ENCODE measurements around the gene CLEC16A. TPM values are rescaled to one million over a fixed set of nuclear protein-coding genes. Genes with fewer than 3 reads are reported as not detected.

The CLEC16A gene
- polyA plus RNA-seq, 3 donors = 3.4 to 12.0 (median 5.8) TPM

- H3K4me1 ChIP-seq (ENCODE audit: control insufficient read depth in 1 of 2, insufficient read depth in 2 of 2, low read length in 2 of 2) = peaks cover 5 to 8% of the 10 kb centered on the region in 2 donors
- H3K27me3 Mint-ChIP-seq (ENCODE audit: low read depth in 3 of 3) = peaks cover 0 to 2% (median 0%) of the 10 kb centered on the region in 3 donors
- H3K4me3 Mint-ChIP-seq = no peak overlapping the region
- peaks cover 22% of the 10 kb centered on the region for H3K4me1 Mint-ChIP-seq
- peaks cover 34% of the 10 kb centered on the region for H4K20me1 ChIP-seq (ENCODE audit: insufficient read depth, low read length)
- peaks cover 53 to 80% of the 10 kb centered on the region in 2 donors for H3K36me3 ChIP-seq (replicated peaks in 1 of 2; ENCODE audit: control insufficient read depth in 1 of 2, insufficient read depth in 2 of 2, low read length in 2 of 2)
- no peak for TF ChIP-seq CTCF (IDR thresholded peaks at IDR 0.05)
- peaks cover 62 to 77% of the 10 kb centered on the region in 2 donors for H3K36me3 Mint-ChIP-seq
- no peak overlapping the region for H3K27ac ChIP-seq (ENCODE audit: low read depth in 1 of 2, low read length in 2 of 2)
- intact Hi-C loops (cut with micrococcal nuclease) = loop anchor here (2.0 to 10.0 kb wide), 5 partner anchors 287 to 745 kb away; partner anchors contain the start of gene SOCS1 (in 2 of the 2)
- no peak overlapping the region for H3K4me2 ChIP-seq (replicated peaks; ENCODE audit: extremely low read depth, low read length, poor library complexity, severe bottlenecking)
- DNase-seq = peak; percentile 14 to 65 (median 24)
- no peaks in the 10 kb centered on the region for H3K79me2 ChIP-seq (ENCODE audit: insufficient read depth, low read length)
- no CpG with 5 or more reads among the region's 1 CpG for WGBS (ENCODE audit: insufficient coverage)
- H3K9me3 Mint-ChIP-seq = peaks cover 0 to 3% (median 0%) of the 10 kb centered on the region in 7 donors
- H3K9me3 ChIP-seq (replicated peaks in 1 of 2; ENCODE audit: control insufficient read depth in 1 of 2, insufficient read depth in 1 of 2, low read length in 2 of 2) = no peaks in the 10 kb centered on the region
- no peaks in the 10 kb centered on the region for H3K27me3 ChIP-seq (ENCODE audit: control insufficient read depth in 2 of 2, insufficient read depth in 2 of 2, low read length in 2 of 2)
- no peak overlapping the region for H3K4me3 ChIP-seq (replicated peaks in 1 of 3; ENCODE audit: low read depth in 2 of 3, low read length in 3 of 3)
- H2AFZ ChIP-seq (ENCODE audit: insufficient read depth, low read depth, low read length, poor library complexity, severe bottlenecking) = no peak overlapping the region
- no peak overlapping the region for H3K9ac ChIP-seq (ENCODE audit: insufficient read depth, low read length, poor library complexity, severe bottlenecking)
- peak overlapping the region in 1 of 7 donors; percentile 11 for H3K27ac Mint-ChIP-seq
Measured at GRCh38 chr16:10969615-10970014, 25.3 kb downstream of the CLEC16A start.

GRCh38 chr16:10970065-10970464 lies 25.7 kb downstream of the CLEC16A start:
- TF ChIP-seq CTCF (IDR thresholded peaks at IDR 0.05) = no peak
- no peak overlapping the region for H3K4me2 ChIP-seq (replicated peaks; ENCODE audit: extremely low read depth, low read length, poor library complexity, severe bottlenecking)
- Mint-ChIP-seq H3K36me3 (peaks cover 62 to 77% of the 10 kb centered on the region in 2 donors), H3K4me1 (peaks cover 22% of the 10 kb centered on the region), H3K27me3 (ENCODE audit: low read depth in 3 of 3) (peaks cover 0 to 3% (median 0%) of the 10 kb centered on the region in 3 donors), H3K27ac (peak overlapping the region in 2 of 7 donors; percentile 11 to 15), H3K9me3 (peaks cover 0 to 3% (median 0%) of the 10 kb centered on the region in 7 donors), H3K4me3 (no peak overlapping the region)
- WGBS (ENCODE audit: insufficient coverage) = 86% methylated on average over 1 of the region's 2 CpGs
- no peak for DNase-seq
- no peaks in the 10 kb centered on the region for H3K27me3 ChIP-seq (ENCODE audit: control insufficient read depth in 2 of 2, insufficient read depth in 2 of 2, low read length in 2 of 2)
- H3K9ac ChIP-seq (ENCODE audit: insufficient read depth, low read length, poor library complexity, severe bottlenecking) = no peak overlapping the region
- no peak overlapping the region for H3K4me3 ChIP-seq (replicated peaks in 1 of 3; ENCODE audit: low read depth in 2 of 3, low read length in 3 of 3)
- no peaks in the 10 kb centered on the region for H3K79me2 ChIP-seq (ENCODE audit: insufficient read depth, low read length)
- intact Hi-C loops (cut with micrococcal nuclease) = loop anchor here in 1 of 2 donors (5.0 kb wide), 1 partner anchor 287 kb away; the partner anchor contains the start of gene SOCS1
- peaks cover 52 to 80% of the 10 kb centered on the region in 2 donors for H3K36me3 ChIP-seq (replicated peaks in 1 of 2; ENCODE audit: control insufficient read depth in 1 of 2, insufficient read depth in 2 of 2, low read length in 2 of 2)
- peaks cover 5 to 8% of the 10 kb centered on the region in 2 donors for H3K4me1 ChIP-seq (ENCODE audit: control insufficient read depth in 1 of 2, insufficient read depth in 2 of 2, low read length in 2 of 2)
- peaks cover 29% of the 10 kb centered on the region for H4K20me1 ChIP-seq (ENCODE audit: insufficient read depth, low read length)
- H3K27ac ChIP-seq (ENCODE audit: low read depth in 1 of 2, low read length in 2 of 2) = no peak overlapping the region
- H3K9me3 ChIP-seq (replicated peaks in 1 of 2; ENCODE audit: control insufficient read depth in 1 of 2, insufficient read depth in 1 of 2, low read length in 2 of 2) = no peaks in the 10 kb centered on the region
- no peak overlapping the region for H2AFZ ChIP-seq (ENCODE audit: insufficient read depth, low read depth, low read length, poor library complexity, severe bottlenecking)

All from CD14-positive monocyte (primary cell).